GM10847 (cell line): ENCODE measurements around the gene IMMP2L.

ENCODE experiments used
- POLR2A ChIP-seq: IDR thresholded peaks from 2 replicates; pipeline ENCODE4 v1.6.1; 2011; ENCODE audit not compliant: insufficient read length; ENCODE audit errors: extremely low read depth

IMMP2L gene

DNA sequence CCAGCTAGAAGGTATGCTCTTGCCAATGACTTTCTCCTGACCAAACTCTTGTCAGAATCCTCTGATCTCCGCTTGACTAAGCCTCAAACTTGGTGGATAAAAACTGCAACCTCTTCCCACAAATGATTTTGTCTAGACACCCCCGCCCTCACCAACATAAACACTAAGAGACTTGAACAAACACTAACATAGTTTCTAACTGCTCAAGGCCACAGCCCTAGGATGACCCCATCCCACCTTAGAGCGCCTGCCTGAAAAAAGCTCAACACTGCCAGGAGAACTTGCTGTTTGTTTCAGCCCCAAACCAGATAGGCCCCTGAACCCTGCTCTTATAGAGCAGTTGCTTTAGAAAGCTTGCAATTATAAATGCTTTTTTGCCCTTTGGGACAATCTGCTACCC lies 399.6 kb downstream of the IMMP2L start:
- TF ChIP-seq POLR2A, result no peak

DNA sequence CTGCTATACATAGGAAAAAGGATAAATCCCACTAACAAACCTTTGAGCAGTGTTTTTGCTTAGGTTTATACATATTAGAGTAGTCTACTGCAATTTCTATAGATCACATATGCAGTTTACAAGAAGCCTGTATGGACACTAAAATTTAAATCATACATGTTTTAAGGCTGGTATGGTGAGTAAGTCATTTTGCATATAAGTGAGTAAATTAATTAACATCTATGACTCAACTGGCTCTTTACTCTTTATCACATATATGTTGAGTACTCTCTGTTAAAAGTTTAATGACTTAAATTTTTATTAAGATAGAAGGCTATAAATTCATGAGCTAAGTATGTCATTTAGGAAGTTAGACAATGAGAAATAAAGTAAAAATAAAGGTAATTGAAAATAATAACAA lies 402.0 kb downstream of the IMMP2L start:
- TF ChIP-seq POLR2A, result no peak

- no peak for TF ChIP-seq POLR2A
Observed at GRCh38 chr7:111159426-111159825, 402.9 kb downstream of the IMMP2L start.

DNA sequence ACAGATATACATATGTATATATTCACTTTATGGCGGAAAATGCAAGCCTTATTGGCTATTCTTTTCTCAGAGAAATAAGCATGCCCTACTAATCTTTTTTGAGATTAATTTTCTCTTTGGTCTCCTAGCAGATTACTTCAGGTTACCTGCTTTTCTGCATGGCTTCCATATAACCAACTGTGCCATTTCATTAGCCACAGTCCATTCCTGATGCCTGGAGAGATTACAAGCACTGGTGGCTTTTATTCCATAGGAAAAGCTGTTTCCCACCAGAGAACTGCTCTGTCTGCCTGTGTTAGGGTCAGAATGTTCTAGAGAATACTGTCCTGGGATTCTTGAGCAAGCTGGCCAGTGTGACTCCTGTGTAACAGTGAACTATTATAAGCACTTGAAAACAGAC lies 411.6 kb downstream of the IMMP2L start:
- TF ChIP-seq POLR2A, result no peak

- TF ChIP-seq POLR2A, result no peak
Observed at GRCh38 chr7:111147708-111148533, 414.4 kb downstream of the IMMP2L start.

DNA sequence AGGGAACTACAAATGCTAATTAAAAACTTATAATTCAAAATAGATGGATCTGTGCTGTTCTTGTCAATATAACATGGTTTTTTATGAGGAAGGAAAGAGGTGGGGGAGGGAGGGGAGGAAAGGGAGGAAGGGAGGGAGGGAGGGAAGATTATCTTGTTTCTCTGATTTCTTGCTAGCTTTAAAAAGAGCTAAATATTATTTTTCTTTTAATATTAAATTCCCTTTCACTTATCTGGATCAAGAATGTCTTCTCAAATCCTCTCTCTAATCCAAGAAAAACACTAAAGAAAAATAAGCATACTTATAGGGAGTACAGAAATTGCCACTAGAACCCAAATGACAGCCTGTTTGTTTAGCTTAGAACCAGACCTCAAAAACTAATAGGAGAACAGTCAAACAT lies 416.2 kb downstream of the IMMP2L start:
- no peak for TF ChIP-seq POLR2A

GRCh38 chr7:111145472-111145871 lies 416.8 kb downstream of the IMMP2L start:
- TF ChIP-seq POLR2A, result no peak

- no peak for TF ChIP-seq POLR2A
Observed at GRCh38 chr7:111140091-111140865, 422.0 kb downstream of the IMMP2L start.

GRCh38 chr7:111138586-111138985 lies 423.7 kb downstream of the IMMP2L start:
- no peak for TF ChIP-seq POLR2A

DNA sequence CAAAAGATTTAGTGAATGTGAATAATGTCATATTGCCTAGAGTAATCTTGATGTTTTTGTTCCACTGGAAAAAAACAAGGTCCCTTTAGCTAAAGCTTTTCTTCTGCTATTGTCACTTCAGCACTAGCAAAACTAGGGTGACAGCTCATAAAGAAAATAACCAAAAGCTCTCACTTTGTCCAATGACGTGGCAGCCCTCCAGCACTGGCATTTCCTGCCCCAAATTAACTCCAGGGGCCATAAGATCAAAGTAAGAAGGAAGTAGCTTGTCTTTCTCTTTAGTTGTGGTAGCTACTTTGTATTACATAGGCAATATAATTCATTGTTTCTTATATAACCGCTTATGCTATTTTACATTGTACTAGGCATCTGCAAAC lies 424.1 kb downstream of the IMMP2L start:
- TF ChIP-seq POLR2A, result no peak

- TF ChIP-seq POLR2A, result no peak
Observed at GRCh38 chr7:111137296-111138192, 424.7 kb downstream of the IMMP2L start.

DNA sequence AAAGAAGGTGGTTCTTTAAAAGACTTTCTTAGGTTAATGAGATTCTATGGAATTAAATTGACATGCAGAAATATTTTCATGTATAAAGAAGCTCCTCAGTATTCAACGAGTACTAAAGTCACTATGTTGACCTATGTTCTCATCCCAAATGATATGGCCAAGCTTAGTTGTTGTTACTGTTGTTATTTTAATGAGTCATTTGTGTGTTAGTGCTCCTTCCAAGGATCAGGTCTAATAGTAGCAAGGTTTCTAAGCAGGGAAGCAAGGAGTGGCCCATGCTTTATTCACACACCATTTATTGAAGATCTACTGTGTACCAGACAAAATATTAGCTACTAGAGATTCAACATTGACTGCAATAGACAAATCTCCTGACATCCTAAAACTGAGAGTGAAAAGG lies 429.5 kb downstream of the IMMP2L start:
- TF ChIP-seq POLR2A, result no peak

DNA sequence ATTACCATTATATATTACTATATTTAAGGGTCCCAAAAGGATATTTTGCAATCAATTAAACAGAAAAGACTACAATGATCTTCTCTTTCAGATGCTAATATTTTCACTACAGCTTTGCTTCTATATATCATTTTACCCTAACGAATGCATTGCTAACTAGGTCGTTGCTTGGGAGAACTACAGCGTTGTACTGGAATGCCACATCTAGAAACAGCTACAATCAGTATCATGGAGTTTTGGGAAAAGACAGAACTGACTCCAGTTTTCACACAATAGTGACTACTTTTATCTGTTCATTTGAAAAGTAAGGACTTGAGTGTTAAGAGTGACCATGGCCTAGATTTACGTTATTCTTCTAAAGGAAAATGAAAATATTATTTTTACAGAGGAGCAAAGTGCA lies 432.9 kb downstream of the IMMP2L start:
- no peak for TF ChIP-seq POLR2A

DNA sequence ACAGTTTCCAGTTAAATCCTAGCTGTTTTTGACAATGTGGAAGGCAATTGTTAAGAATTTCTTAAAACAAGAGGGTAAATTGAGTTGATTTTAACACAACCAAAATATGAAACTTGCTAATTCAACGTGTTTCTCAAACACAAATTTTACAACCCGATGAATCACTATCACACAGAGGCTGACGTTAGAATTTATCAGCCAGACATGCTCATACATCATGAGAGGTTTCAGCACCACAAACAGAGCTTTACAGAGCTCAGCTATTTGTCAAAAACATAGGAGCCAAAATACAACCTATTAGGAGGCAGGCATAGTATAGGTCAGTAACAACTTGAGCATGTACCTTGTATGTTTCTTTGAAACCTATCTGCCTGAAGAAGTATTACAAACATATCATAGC lies 435.3 kb downstream of the IMMP2L start:
- no peak for TF ChIP-seq POLR2A

GRCh38 chr7:111115966-111116365 lies 446.3 kb downstream of the IMMP2L start:
- no peak for TF ChIP-seq POLR2A
